GM19324 (cell line): Measurements from ENCODE around the gene GUCA2A.

ENCODE experiments used
- ATAC-seq: cut with Tn5 transposase; IDR thresholded peaks from one replicate; pipeline ENCODE4 v1.9.1; 2021; ENCODE audit warnings: mild to moderate bottlenecking, moderate library complexity; ENCODE audit not compliant: unreplicated experiment, low FRiP score

GUCA2A gene

DNA sequence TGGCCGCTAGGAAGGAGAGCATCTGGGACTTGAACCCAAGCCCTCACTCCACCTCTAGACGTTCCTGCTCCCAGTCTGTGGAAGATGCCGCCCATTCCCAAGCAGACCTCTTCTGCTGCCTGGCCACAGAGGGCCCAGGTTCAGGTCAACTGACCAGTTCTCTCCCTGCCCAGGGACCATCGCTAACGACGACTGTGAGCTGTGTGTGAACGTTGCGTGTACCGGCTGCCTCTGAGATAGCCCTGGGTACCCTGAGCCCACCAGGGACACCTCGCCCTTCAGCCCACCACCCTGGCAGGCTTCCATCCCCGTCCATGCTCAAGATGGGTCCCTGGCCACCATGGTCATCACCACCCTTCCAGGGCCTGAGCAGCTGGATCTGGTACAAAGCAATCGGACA is 9.2 kb downstream of the GUCA2A start:
- no peak for ATAC-seq

DNA sequence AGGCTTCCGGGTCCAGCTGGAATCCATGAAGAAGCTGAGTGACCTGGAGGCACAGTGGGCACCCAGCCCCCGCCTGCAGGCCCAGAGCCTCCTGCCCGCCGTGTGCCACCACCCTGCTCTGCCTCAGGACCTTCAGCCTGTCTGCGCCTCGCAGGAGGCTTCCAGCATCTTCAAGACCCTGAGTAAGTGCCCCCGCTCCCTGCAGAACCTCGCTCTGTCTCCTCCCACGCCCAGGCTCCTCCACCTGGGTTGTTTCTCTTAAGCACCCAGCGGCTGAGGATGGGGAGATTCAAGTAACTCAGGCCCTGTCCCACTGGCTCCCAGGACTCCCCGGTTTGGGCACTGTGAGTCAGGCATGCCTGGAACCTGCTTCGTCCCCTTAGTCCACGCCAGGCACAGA is 9.9 kb downstream of the GUCA2A start:
- no peak for ATAC-seq

DNA sequence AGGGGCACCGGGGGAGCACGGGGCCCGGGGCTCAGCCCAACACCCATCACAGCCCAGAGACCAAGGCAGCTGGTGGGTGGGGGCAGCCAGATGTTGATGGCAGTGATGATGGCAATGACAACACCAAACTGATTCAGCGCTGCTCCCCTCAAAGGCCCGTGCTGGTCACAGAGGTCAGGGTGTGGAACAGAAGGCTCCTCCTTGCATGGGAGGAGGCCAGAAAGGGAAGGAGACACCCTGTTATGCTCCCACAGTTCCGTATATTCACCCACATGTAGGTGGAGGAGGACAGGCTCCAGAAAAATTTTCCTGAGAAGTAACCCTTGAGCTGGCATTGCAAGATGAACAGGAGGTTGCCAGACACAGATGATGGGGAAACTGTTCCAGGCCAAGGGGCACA is 10.9 kb downstream of the GUCA2A start:
- ATAC-seq = no peak

DNA sequence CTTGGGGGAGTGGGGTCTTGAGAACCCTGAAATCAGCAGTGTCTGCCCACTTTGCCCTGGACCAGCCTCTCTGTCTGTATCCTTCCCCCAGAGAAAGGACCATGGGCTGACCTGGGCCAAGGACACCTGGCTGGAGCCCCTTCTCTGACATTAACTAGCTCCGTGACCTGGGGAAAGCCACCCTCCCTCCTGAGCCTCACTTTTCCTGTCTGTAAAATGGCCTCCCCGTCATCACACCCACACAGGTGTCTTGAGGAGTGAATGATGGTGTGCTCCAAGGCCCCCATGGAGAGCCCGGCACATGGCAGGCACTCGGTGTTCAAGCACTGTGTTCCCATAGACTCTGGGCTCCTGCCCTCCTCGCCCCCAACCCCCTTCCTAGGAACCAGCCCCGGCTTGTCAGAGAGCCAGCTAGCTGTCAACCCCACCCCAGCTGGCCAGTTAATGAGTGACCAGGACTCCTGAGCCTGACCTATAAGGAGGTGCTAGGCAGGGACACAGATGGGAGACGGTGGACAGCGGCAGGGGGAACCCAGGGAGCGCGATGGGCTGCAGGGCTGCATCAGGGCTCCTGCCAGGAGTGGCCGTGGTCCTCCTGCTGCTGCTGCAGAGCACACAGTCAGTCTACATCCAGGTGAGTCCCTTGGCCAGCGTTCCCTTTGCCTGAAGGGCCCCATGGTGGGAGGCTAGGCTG is 11.5 kb downstream of the GUCA2A start, which contains the start of gene GUCA2B:
GUCA2B (plus strand) TSS at position 504 of the 694 bp plus-strand sequence; CDS start at position 545, 41 bp downstream.
- ATAC-seq = no peak

GRCh38 chr1:42152119-42152518 is 12.4 kb downstream of the GUCA2A start:
- no peak for ATAC-seq

DNA sequence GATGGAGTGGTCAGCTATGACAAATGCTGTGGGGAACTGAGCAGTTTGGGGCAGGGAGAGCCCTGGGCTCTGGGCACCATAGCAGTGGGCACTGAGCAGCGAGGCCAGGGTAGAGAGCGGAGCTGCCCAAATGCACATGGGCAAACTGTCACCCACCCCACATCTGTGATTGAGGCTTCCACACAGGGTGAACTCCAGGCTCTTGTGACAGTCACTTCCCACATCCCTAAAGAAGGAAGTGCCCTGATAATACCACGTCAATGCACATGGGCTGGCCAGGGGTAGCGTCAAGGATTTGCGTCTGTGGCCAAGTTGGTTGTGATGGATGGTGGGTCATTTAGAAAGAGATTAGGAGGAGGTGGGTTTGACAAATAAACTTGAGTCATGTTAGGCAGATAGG is 13.9 kb downstream of the GUCA2A start:
- ATAC-seq = no peak

DNA sequence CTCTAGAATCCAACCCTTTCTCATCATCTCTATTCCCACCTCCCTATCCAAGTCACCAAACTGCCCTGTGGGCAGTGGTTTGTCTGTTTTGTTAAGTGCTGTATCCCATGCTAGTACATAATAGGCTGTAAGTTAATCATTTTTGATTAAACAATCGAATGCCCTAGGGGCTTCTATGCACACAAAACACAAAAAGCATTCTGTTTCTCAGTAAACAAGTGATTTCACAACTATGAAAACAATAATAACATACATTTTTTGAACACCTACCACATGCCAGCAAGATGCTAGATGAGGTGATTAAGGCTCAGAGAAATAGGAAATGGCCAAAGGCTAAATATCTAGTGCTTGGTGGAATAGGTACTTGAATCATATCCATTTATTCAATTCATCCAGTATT is 16.4 kb downstream of the GUCA2A start:
- no peak for ATAC-seq

GRCh38 chr1:42146626-42147320 is 17.8 kb downstream of the GUCA2A start:
- no peak for ATAC-seq

DNA sequence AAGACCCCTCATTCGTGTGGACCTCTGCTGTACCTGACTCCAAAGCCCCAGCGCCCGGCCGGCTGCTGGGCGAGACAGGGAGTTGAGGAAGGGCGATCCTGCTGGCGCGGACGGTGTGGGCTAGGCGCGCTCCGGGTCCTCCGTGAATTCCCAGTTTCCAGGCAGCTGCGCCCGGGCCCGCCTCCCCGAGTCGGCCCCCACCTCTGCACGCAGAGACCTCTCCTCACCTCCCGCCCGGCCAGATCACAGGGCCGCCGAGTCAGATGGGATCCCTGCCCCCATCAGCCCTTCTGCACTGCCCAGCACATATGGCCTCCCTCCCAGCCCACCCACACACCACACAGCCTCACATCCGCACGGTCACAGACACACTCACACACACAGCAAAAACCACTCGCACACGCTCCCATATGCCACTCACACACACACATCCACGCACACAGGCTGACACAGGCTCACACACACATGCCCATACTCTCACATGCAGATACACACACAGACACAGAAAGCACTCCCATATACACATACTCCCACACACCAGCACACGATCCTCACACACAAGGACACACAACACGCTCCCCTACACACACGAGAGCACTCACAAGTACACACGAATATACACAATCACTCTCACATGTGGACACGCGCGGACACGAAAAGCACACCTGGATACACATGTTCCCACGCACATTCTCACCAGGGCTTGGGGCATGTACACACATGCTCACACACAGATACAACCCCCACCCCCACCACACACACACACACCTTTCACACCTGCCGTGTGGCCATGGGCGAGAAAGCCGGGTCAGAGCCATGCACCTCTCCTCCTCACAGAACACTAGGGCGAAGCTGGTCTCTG is 18.6 kb downstream of the GUCA2A start:
- ATAC-seq = no peak

DNA sequence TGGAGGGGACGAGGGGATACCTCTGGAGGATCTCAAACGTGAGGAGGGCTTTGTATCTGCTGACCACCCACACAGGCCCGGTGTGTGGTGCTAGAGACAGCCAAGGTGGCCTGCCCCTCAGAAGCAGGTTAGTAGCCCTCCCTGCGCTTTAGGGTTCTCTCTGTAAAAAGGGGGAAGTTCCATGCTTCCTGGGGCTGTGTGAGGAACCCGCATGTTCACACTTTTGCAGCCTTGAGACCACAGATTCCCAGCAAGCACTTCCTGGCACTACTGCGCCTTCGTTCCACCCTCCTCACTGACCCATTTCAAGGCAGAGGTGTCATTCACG is 19.2 kb downstream of the GUCA2A start:
- no peak for ATAC-seq

DNA sequence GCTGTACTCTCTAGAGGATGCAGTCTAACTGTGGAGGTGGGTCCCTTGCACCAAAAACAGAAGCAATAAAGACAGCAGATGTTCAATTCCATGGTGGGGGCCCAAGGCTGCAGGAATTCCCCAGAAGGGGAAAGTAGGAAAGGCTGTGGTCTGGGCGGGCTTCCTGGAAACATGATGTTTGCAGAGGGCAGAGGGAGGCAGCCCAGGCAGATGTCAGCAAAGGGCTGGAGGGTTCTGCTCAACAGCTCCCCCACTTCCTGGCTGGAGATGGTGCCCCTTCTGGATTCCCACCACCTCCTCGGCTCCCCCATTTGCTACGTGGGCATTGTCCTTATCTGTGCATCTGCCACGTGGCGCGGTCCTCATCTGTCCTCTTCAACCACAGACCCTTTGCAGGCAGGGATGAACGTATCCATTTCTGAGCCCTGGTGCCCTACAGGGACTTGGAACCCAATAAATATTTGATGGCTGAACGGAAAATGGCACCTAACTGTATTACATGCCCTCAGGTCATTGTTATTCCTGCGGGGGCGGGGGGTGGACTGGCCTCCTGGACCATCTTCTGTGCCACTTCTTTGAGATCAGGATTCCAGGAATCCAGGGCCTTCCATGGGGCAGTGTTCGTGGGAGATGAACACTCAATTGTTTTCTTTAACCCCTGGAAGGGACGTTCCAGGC is 19.7 kb downstream of the GUCA2A start:
- ATAC-seq = no peak

GRCh38 chr1:42143896-42144710 is 20.4 kb downstream of the GUCA2A start:
- ATAC-seq = no peak

- ATAC-seq = no peak
Observed at GRCh38 chr1:42142894-42143675, 21.5 kb downstream of the GUCA2A start.

DNA sequence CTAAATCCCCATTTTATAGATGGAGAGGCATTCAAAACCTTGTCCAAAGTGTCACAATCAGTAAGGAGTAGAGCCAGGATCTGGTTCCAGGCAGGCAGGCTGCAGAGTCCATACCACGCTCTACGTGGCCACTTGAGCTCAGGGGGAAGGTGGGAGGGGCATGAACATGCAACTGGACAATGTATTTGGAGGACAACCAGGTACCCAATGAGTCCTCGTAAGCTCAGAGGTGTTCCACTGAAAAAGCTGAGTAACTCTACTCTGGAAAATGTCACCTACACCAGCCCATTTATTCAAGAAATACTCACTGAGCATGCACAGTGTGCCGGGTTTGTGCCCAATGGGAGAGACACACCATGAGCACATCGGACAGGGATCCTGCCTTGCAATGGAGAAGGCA is 22.6 kb downstream of the GUCA2A start:
- ATAC-seq = no peak

DNA sequence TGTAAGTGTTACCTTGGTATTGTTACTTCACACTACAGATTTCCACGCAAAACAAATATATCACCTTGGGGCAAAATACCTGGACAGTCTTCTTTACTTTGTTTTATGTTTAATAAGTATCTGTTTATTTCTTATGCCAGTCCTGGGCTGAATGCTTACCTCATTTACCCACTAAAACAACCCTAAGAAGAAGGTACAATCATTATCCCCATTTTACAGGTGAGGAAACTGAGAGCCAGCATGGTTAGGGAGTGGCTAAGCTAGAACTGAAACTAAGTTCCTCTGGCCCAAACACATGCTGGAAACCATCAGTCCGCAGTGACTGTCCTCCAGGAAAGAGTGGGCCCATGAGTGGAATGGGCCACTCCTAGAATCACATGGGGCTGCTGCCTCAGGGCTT is 24.4 kb downstream of the GUCA2A start:
- ATAC-seq = no peak

- no peak for ATAC-seq
Observed at GRCh38 chr1:42139444-42139843, 25.1 kb downstream of the GUCA2A start.

GRCh38 chr1:42138586-42138985 is 26.0 kb downstream of the GUCA2A start:
- no peak for ATAC-seq

- no peak for ATAC-seq
Observed at GRCh38 chr1:42137766-42138165, 26.8 kb downstream of the GUCA2A start.

DNA sequence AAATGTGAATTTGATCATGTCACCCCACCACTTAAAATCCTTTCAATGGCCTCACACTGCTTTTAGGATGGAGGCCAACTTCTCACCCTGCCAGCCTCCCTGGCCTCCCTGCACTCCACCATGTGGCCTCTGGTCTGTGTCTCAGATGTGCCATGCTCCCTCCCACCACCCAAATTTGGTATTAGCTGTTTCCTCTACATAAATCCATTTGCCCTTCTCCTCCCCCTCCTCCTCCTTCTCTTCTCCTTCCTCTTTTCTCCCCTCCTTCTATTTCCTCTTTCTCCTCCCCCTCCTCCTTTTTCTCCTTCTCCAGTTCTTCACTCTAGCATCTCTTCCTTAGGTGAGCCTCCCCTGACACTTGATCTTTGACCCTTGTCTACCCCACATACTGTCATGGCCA is 28.1 kb downstream of the GUCA2A start:
- no peak for ATAC-seq
